ENCODE measurements around the gene DIAPH1.

DIAPH1 gene

DNA sequence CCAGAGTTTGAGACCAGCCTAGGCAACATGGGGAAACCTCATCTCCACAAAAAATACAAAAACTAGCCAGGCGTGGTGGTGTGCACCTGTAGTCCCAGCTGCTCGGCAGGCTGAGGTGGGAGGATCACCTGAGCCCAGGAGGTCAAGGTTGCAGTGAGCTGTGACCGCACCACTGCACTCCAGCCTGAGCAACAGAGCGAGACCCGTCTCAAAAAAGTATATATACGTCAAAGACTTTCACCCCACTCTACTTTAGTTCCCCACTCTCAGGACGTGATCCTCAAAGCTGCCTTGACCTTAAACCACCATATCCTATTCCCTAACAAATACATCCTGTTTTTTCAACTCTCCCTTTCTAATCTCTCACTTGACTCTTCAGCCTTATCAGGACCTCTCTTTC is 88.9 kb downstream of the DIAPH1 start:
- POLR2A ChIA-PET: no interaction called here
- DNase-seq (ENCODE audit: extremely low spot score): no peak
- TF ChIP-seq, protein P1, sequence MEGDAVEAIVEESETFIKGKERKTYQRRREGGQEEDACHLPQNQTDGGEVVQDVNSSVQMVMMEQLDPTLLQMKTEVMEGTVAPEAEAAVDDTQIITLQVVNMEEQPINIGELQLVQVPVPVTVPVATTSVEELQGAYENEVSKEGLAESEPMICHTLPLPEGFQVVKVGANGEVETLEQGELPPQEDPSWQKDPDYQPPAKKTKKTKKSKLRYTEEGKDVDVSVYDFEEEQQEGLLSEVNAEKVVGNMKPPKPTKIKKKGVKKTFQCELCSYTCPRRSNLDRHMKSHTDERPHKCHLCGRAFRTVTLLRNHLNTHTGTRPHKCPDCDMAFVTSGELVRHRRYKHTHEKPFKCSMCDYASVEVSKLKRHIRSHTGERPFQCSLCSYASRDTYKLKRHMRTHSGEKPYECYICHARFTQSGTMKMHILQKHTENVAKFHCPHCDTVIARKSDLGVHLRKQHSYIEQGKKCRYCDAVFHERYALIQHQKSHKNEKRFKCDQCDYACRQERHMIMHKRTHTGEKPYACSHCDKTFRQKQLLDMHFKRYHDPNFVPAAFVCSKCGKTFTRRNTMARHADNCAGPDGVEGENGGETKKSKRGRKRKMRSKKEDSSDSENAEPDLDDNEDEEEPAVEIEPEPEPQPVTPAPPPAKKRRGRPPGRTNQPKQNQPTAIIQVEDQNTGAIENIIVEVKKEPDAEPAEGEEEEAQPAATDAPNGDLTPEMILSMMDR (IDR thresholded peaks at IDR 0.05; ENCODE audit: control extremely low read depth, extremely low read depth, low read depth, missing control alignments): no peak
- CTCF ChIA-PET: interaction anchor here (1.2 to 11.2 kb wide), 6 partner anchors 15 to 122 kb away, joined by 4 to 127 read pairs (median 17); partner anchors contain the start of genes PCDHGA10, PCDHGA11, PCDHGB6 and PCDHGB7

GRCh38 chr5:141529002-141529401 is 89.8 kb downstream of the DIAPH1 start:
- peak; percentile 36 for DNase-seq (ENCODE audit: extremely low spot score)
- CTCF ChIA-PET: interaction anchor here (1.0 to 11.2 kb wide), 11 partner anchors 14 to 170 kb away, joined by 3 to 127 read pairs (median 10); partner anchors contain the start of genes DIAPH1, PCDHGA10, PCDHGA11 and PCDHGB7
- TF ChIP-seq, protein P1 (IDR thresholded peaks at IDR 0.05; ENCODE audit: control extremely low read depth, extremely low read depth, low read depth, missing control alignments): no peak
- POLR2A ChIA-PET: no interaction called here

DNA sequence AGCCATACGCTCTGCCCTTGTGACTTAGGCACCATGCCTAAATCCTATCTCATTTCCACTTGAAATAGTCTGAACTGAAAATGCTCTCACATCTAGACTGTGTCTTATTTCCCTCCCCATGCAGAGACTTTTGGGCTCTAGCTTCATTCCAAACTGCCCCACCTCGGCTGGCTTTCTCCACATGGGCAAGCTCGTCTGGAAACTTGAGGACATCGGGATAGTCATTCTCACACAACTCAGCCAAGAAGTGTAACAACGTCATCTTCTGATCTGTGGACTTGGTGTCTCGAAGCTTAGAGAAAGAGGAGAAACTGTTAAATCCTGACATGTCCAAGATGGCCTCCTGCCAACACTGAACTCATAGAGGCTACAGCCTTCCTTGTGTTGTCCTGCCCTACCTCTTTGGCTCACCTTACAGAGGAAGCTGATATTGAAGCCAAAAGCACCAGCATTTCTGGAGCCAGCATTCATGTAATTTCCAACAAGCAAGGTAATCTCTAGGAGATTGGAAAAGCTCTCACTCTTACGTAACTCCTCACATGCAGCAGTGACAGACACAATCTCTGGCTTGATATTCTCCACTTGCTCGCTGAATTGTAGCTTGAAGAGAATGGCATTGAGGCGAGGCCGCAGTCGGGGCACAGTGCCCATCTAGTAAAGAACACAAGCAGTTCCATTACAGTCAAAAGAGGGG is 90.4 kb downstream of the DIAPH1 start:
- CTCF ChIA-PET: interaction anchor here (0.9 to 11.2 kb wide), 13 partner anchors 9 to 170 kb away, joined by 3 to 127 read pairs (median 6); partner anchors contain the start of genes DIAPH1, PCDHGA10, PCDHGA11 and PCDHGB7
- POLR2A ChIA-PET: interaction anchor here (0.6 kb wide), 1 partner anchor 19 kb away, joined by 3 read pairs; no protein-coding TSS in a partner anchor

GRCh38 chr5:141527426-141527825 is 91.4 kb downstream of the DIAPH1 start:
- TF ChIP-seq, protein P1 (IDR thresholded peaks at IDR 0.05; ENCODE audit: control extremely low read depth, extremely low read depth, low read depth, missing control alignments): no peak
- no peak for DNase-seq (ENCODE audit: extremely low spot score)
- ChIA-PET CTCF (interaction anchor here (0.9 to 11.2 kb wide), 8 partner anchors 10 to 158 kb away, joined by 3 to 127 read pairs (median 12); partner anchors contain the start of genes PCDHGA10, PCDHGA11, PCDHGB3 and PCDHGB7), POLR2A (no interaction called here)

More for the DNA sequence above, 90.4 kb downstream of the DIAPH1 start:
- DNase-seq (ENCODE audit: extremely low spot score): no peak
- TF ChIP-seq, protein P1 (IDR thresholded peaks at IDR 0.05; ENCODE audit: control extremely low read depth, extremely low read depth, low read depth, missing control alignments): no peak

GRCh38 chr5:141525653-141526052 is 93.1 kb downstream of the DIAPH1 start:
- ChIA-PET CTCF (interaction anchor here (1.3 to 11.2 kb wide), 19 partner anchors 8 to 206 kb away, joined by 3 to 214 read pairs (median 11); partner anchors contain the start of genes HDAC3, PCDHGA10, PCDHGA11 and PCDHGB7), POLR2A (no interaction called here)
- TF ChIP-seq, protein P1 (IDR thresholded peaks at IDR 0.05; ENCODE audit: control extremely low read depth, extremely low read depth, low read depth, missing control alignments): no peak
- no peak for DNase-seq (ENCODE audit: extremely low spot score)

DNA sequence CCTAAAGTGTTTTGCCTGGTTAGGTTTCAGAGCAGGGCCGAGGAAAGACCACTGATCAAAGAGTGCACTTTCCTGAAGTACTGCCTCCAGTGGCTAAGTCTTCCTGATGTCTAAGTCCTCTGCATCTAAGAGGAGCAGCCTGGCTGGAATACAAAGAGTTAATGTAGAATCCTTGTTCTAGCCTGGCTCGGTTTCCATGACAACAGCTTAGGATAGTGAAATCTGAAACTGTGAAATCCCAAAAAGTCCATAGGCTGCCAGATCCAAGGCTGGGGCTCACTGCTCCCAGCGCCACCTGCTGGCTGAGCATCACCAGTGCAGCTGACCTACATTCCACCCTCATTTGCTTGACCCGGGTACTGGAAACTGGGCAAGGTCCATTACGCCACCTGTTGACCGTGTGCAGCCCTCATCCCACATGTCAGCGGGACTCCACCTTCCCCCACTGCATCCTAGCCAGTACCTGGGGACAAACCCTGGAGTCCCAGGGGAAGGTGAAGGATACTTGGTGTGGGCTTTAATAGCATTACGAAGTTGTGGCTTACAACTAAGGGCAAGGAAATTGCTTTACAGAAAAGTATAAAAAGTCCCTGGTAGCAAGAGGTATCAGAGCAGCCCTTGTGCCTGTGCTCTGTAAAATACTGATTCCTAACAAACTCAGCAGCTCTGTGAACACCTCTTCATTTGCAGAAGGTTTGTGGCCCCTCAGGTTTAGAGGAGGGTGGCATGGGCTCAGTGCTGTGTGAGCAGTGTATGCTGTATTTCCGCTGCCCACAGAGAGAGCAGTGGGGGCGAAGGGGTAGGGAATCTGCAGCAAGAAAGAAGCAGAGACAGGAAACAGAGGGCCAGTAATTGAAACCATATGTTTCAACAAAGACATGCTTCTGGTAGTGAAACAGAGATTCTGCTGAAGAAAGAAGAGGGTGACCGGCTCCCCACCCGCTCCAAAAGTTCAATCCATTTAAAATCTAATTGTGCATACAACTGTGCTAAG is 93.9 kb downstream of the DIAPH1 start:
- ChIA-PET CTCF (interaction anchor here (0.6 to 11.2 kb wide), 37 partner anchors 8 to 205 kb away, joined by 3 to 214 read pairs (median 6); partner anchors contain the start of genes HDAC3, PCDHGA10, PCDHGA11 and PCDHGA12), POLR2A (no interaction called here)
- TF ChIP-seq, protein P1 (IDR thresholded peaks at IDR 0.05; ENCODE audit: control extremely low read depth, extremely low read depth, low read depth, missing control alignments): peak; percentile 99
- peak; percentile 78 for DNase-seq (ENCODE audit: extremely low spot score)
